Measurements from ENCODE around the gene ADAMTSL5. TPM values are rescaled to one million over a fixed set of nuclear protein-coding genes. Genes with fewer than 3 reads are reported as not detected.

Gene ADAMTSL5
- total and polyA plus RNA-seq, 2 of the 13 experiments (the other 11 are each of a cell fraction or from before 2014, with no cell fraction given) = 0.60 to 2.7 TPM

- TF ChIP-seq ARID4A (CRISPR knock-in tag; IDR thresholded peaks at IDR 0.05; ENCODE audit: borderline replicate concordance) (peak; percentile 89), KLF9 (CRISPR knock-in tag; IDR thresholded peaks at IDR 0.05; ENCODE audit: low read depth) (no peak), ZNF317 (CRISPR knock-in tag; IDR thresholded peaks at IDR 0.05) (no peak), ZBTB7A (CRISPR knock-in tag; IDR thresholded peaks at IDR 0.05) (no peak), ZNF800 (CRISPR knock-in tag; IDR thresholded peaks at IDR 0.05) (no peak), PTBP1 (IDR thresholded peaks at IDR 0.05; ENCODE audit: low read depth, low read length, poor library complexity, severe bottlenecking) (no peak), IKZF5 (CRISPR knock-in tag; IDR thresholded peaks at IDR 0.05) (no peak), HNF1A (IDR thresholded peaks at IDR 0.05; ENCODE audit: low read depth) (no peak), HNF1A (CRISPR knock-in tag; IDR thresholded peaks at IDR 0.05; ENCODE audit: borderline replicate concordance) (no peak), ZNF564 (CRISPR knock-in tag; IDR thresholded peaks at IDR 0.05) (no peak; the same call in 1 of the 2 replicates), ZNF546 (CRISPR knock-in tag; conservative IDR thresholded peaks at IDR 0.05) (no peak), DNMT1 (CRISPR knock-in tag; IDR thresholded peaks at IDR 0.05) (0 out of 2 replicates have a peak, but pooled peaks have one; percentile 17), SMYD3 (CRISPR knock-in tag; IDR thresholded peaks at IDR 0.05) (no peak)
- TF ChIP-seq, protein P1, sequence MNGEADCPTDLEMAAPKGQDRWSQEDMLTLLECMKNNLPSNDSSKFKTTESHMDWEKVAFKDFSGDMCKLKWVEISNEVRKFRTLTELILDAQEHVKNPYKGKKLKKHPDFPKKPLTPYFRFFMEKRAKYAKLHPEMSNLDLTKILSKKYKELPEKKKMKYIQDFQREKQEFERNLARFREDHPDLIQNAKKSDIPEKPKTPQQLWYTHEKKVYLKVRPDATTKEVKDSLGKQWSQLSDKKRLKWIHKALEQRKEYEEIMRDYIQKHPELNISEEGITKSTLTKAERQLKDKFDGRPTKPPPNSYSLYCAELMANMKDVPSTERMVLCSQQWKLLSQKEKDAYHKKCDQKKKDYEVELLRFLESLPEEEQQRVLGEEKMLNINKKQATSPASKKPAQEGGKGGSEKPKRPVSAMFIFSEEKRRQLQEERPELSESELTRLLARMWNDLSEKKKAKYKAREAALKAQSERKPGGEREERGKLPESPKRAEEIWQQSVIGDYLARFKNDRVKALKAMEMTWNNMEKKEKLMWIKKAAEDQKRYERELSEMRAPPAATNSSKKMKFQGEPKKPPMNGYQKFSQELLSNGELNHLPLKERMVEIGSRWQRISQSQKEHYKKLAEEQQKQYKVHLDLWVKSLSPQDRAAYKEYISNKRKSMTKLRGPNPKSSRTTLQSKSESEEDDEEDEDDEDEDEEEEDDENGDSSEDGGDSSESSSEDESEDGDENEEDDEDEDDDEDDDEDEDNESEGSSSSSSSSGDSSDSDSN (CRISPR knock-in tag; IDR thresholded peaks at IDR 0.05) = no peak
Observed at GRCh38 chr19:1490311-1491113, 22.3 kb downstream of the ADAMTSL5 start, which contains the start of gene PCSK4 (continued).

Data from HepG2 (cell line).